Activated naive CD8-positive, alpha-beta T cell treated with anti-CD3 and anti-CD28 coated beads for 36 hours (primary cell): ENCODE data around the gene DUS2. TPM values are rescaled to one million over a fixed set of nuclear protein-coding genes. Genes with fewer than 3 reads are reported as not detected.
"Not testable (repeated sequence)": the region's sequence is repeated elsewhere in the genome, so short reads cannot be mapped to it uniquely, and the experiment has no call there.

Source experiments
- DNase-seq: peaks from one replicate; pipeline ENCODE4 v3.0.0; 2021
- H3K27ac Mint-ChIP-seq: one replicate; pipeline ENCODE4 v1.8.0; 2022; ENCODE audit warnings: mild to moderate bottlenecking, moderate library complexity, mixed read lengths
- H3K27me3 Mint-ChIP-seq: one replicate; pipeline ENCODE4 v1.8.0; 2022; ENCODE audit warnings: mild to moderate bottlenecking, mixed read lengths
- H3K36me3 Mint-ChIP-seq: one replicate; pipeline ENCODE4 v1.8.0; 2021; ENCODE audit warnings: mild to moderate bottlenecking, mixed read lengths
- H3K4me1 Mint-ChIP-seq: one replicate; pipeline ENCODE4 v1.8.0; 2021; ENCODE audit warnings: mixed read lengths
- H3K4me3 Mint-ChIP-seq: one replicate; pipeline ENCODE4 v1.8.0; 2022; ENCODE audit warnings: mild to moderate bottlenecking, moderate library complexity, mixed read lengths
- H3K9me3 Mint-ChIP-seq: one replicate; pipeline ENCODE4 v1.8.0; 2022; ENCODE audit warnings: mixed read lengths
- total RNA-seq, 2 experiments: library from RNA; stranded (reverse); gene quantifications; one replicate each; pipeline ENCODE4 v1.2.3, GENCODE V29; 2021

Gene DUS2
- total RNA-seq, 2 experiments from 2014 or later = 34.6 to 39.1 TPM

DNA sequence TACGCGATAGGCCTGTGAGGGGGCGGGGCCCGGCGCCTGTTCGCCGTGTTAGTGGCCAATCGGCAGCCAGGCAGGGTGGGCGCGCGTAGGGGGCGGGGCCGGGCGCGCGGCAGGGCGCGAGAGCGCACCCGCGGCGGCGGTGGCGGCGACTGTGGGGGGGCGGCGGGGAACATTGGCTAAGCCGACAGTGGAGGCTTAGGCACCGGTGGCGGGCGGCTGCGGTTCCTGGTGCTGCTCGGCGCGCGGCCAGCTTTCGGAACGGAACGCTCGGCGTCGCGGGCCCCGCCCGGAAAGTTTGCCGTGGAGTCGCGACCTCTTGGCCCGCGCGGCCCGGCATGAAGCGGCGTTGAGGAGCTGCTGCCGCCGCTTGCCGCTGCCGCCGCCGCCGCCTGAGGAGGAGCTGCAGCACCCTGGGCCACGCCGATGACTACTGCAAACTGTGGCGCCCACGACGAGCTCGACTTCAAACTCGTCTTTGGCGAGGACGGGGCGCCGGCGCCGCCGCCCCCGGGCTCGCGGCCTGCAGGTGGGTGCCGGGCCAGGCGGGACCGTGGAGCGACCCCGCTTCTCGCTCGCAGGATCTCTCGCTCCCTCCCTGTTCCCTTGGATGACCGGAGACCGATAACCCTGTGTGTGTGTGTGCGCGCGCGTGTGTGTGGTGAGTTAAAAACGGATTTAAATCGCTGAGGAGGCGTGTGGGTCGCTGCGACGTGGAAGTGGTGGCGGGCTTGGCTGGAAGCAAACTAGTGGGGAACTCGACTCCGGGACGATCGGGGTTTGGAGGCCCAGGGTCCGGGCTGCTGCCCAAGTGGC is 62.4 kb downstream of the DUS2 start, which contains the start of gene NFATC3:
Gene NFATC3, plus strand, starts transcription at position 112 of the 813 bp plus-strand sequence. Its CDS starts 312 bp downstream, at position 424.
- DNase-seq = peak; percentile 99
- Mint-ChIP-seq H3K27ac (peak within 1 kb of the TSS; percentile 96), H3K9me3 (no peaks in the 10 kb centered on the region), H3K4me3 (peak within 1 kb of the TSS; percentile 88), H3K27me3 (no peaks in the 10 kb centered on the region), H3K4me1 (peaks cover 57% of the 10 kb centered on the region), H3K36me3 (peaks cover 10% of the 10 kb centered on the region)

DNA sequence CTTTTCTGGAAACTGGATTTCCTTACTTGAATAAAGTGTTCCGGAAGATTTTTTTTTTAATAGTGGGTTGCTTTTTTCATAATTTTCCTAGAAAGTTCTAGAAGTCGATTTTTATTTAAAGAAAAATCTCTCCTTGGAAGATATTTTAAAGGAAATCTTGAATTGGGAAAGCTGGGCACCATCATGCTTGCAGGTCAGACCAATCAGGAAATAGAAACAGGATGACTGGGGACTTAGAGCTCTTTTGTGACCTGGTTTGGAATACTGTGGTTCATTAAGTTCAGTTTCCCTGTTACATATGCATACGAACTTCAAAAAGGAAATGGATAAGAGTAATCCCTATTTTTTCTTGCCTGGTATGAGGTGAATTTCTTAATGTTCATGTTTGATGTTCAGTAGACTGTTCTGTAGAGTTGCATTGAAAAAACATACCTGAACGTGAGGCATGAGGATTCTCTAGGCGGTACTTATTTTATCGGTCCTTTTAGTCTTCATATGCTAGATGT is 63.3 kb downstream of the DUS2 start:
- no peak for DNase-seq
- H3K36me3 Mint-ChIP-seq = peaks cover 5% of the 10 kb centered on the region
- peak overlapping the region; percentile 88 for H3K4me3 Mint-ChIP-seq
- H3K27ac Mint-ChIP-seq = peak overlapping the region; percentile 83
- H3K9me3 Mint-ChIP-seq = no peaks in the 10 kb centered on the region
- peaks cover 58% of the 10 kb centered on the region for H3K4me1 Mint-ChIP-seq
- no peaks in the 10 kb centered on the region for H3K27me3 Mint-ChIP-seq

DNA sequence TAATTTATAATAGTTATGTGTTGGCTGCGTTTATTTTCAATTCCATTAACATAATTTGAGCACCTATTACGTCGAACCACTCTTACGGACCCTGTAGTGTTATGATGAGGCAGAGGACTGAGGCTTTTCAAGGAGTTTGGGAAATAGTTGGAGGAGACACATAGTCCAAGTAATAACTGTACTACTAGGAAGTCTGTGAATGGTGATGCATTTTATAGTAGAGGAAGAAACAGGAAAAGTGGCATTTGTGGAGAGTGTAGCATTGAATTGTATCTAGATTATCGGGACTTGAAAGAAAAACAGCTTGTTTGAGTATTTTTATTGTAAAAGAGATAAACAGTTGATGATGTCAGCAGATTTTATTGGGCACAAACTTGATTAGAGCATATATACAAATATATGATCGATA is 63.8 kb downstream of the DUS2 start:
- peaks cover 58% of the 10 kb centered on the region for H3K4me1 Mint-ChIP-seq
- H3K9me3 Mint-ChIP-seq = no peaks in the 10 kb centered on the region
- H3K36me3 Mint-ChIP-seq = peaks cover 5% of the 10 kb centered on the region
- H3K27me3 Mint-ChIP-seq = no peaks in the 10 kb centered on the region
- no peak for DNase-seq
- peak overlapping the region; percentile 83 for H3K27ac Mint-ChIP-seq
- peak overlapping the region; percentile 88 for H3K4me3 Mint-ChIP-seq

DNA sequence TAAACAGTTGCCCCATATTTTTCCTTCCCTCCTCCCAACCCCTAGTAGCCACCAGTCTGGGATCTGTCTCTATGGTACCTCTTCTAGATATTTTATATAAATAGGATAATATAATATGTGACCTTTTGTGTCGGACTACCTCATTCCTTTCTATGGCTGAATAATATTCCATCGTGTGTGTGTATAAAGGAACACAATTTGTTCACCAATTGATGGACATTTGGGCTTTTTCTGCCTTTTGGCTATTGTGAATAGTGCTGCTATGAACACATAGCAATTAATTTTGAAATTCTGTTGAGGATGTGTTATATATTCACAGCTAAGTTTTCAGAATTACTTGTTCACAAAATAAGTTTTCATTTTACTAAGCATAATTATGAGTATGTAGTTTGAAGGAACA is 64.6 kb downstream of the DUS2 start:
- Mint-ChIP-seq H3K27ac (peak overlapping the region; percentile 65), H3K27me3 (no peaks in the 10 kb centered on the region), H3K4me1 (peaks cover 56% of the 10 kb centered on the region)

DNA sequence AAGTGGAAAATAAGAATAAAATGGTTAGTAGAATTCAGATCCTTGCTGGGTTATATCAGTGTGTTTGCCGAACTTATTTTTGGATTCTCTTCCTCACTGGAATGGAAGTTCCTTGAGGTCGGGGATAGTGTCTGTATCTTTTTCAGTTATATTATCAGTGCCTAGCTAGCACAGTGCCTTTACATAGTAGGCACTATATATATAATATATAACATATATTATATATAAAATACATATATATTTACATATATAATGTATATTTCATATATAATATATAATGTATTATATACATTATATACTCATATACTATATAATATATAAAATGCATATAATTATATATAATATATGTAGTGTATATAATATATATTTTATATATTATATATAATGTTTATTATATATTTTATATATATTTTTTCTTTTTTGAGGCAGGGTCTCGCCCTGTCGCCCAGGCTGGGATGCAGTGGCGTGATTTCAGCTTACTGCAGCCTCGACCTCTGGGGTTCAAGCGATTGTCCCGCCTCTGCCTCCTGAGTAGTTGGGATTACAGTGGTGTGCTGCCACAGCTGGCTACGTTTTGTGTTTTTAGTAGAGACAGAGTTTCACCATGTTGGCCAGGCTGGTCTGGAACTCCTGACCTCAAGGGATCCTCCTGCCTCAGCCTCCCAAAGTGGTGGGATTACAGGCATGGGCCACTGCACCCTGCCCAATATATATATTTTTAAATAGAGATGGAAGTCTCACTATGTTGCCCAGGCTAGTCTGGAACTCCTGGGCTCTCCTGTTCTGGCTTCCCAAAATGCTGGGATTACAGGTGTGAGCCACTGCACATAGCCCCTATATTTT is 65.3 kb downstream of the DUS2 start:
- Mint-ChIP-seq H3K9me3 (no peaks in the 10 kb centered on the region), H3K27ac (peak overlapping the region; percentile 83), H3K27me3 (no peaks in the 10 kb centered on the region), H3K4me1 (peaks cover 58% of the 10 kb centered on the region), H3K4me3 (peak overlapping the region; percentile 88), H3K36me3 (peaks cover 5% of the 10 kb centered on the region)
- no peak for DNase-seq

More for the DNA sequence above, 64.6 kb downstream of the DUS2 start:
- Mint-ChIP-seq H3K9me3 (no peaks in the 10 kb centered on the region), H3K36me3 (peaks cover 5% of the 10 kb centered on the region), H3K4me3 (peak overlapping the region; percentile 88)
- no peak for DNase-seq

DNA sequence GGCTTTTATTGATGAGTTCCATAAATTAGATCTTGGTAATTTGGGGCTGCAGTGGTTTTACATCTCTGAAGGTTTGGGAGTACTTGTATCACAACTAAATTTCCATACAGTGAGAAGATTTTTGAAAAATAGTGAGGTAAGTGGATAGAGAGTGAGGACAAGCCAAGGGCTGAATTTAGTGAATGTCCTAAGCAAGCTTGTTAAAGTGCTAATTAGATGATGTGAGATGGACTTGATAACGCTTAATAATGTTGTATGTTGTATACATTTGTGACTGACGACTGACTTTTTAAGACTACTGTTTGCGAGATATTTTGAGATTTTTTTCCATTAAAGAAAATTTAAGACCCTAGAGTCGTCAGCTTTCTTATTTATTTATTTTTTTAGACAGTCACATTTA is 66.0 kb downstream of the DUS2 start:
- H3K4me3 Mint-ChIP-seq = peak overlapping the region; percentile 76
- peaks cover 58% of the 10 kb centered on the region for H3K4me1 Mint-ChIP-seq
- H3K27ac Mint-ChIP-seq = peak overlapping the region; percentile 83
- no peaks in the 10 kb centered on the region for H3K27me3 Mint-ChIP-seq
- no peaks in the 10 kb centered on the region for H3K9me3 Mint-ChIP-seq
- H3K36me3 Mint-ChIP-seq = peaks cover 5% of the 10 kb centered on the region
- DNase-seq = no peak

DNA sequence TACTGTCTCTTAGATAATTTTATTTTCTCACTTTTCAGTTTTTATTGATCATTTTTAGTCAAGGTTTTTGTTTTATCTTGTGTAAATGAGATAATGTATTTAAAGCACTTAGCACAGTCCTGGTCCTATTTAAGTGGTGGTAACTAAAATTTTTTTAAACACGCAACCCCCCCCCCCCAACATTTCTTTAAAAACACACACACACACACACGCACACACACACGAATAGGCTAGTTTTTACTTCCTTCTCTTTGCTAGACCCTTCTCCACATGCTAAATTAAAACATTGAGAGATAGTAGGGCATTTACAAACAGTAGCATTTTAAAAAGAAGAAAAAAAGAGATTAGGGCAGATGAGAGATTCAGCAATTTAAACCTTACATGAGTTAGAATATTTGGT is 67.0 kb downstream of the DUS2 start:
- Mint-ChIP-seq H3K4me3 (peak overlapping the region; percentile 77), H3K27ac (peak overlapping the region; percentile 83), H3K36me3 (peaks cover 7% of the 10 kb centered on the region), H3K27me3 (no peaks in the 10 kb centered on the region), H3K9me3 (no peaks in the 10 kb centered on the region), H3K4me1 (peaks cover 64% of the 10 kb centered on the region)
- no peak for DNase-seq

DNA sequence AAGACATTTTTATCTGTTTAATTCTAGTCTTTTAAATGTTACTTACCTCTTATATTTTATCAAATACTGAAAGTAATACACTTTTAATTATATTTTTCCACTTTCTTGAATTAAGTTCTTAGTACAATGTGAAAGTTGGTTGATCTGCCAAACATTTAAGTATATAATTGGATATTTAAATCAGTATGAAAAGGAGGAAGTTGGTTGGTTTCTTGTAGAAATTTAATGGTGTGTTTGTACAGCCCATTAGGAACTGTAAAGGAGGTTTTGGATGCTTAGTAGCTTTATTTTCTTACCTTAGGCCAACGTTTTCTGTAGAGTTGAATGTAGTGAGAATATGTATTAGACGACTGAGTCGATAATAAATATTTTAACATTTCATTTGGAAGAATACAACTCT is 67.4 kb downstream of the DUS2 start:
- Mint-ChIP-seq H3K4me1 (peaks cover 67% of the 10 kb centered on the region), H3K27ac (peak overlapping the region; percentile 83), H3K36me3 (peaks cover 9% of the 10 kb centered on the region), H3K9me3 (no peaks in the 10 kb centered on the region), H3K4me3 (peak overlapping the region; percentile 77), H3K27me3 (no peaks in the 10 kb centered on the region)
- DNase-seq = no peak

DNA sequence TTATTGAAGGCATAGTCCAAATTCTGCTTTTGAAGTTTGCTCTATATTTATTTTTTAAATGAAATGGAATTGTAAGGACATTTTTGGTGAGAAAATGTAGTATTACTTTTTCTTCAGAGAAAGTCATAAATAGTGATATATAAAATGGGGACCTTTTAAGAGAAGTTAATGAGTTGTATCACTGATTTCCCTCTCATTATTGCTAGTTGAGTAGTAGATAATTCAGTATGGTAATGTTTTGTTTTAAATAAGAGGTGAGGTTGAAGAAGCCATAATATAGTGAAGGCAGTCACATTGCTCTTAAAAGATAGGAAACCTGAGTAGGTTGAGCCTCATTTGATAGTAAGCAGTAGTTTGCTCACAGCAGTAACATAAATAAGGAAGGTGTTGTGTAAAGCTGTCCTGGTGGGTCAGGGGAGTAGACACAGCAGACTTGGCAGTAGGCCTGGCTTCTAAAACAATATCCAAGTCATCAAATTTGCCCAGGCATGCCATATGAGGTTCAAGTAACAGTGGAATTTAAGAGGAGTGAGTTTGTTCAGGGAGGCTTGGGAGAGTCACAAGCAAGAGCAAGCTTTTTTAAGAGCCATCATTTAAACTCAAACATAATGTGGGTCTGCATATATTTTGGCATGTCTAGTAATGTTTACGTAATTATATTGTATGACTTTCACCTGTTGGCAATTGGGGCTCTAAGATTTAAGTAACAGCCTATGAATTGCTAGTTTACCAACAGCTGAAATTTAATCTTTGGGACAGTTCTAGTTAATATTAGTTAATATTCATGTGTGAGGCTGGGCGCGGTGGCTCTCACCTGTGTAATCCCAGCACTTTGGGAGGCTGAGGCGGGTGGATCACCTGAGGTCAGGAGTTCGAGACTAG is 68.5 kb downstream of the DUS2 start:
- Mint-ChIP-seq H3K36me3 (peaks cover 11% of the 10 kb centered on the region), H3K9me3 (no peaks in the 10 kb centered on the region), H3K27me3 (no peaks in the 10 kb centered on the region), H3K27ac (peak overlapping the region; percentile 89), H3K4me1 (peaks cover 75% of the 10 kb centered on the region), H3K4me3 (no peak overlapping the region)
- DNase-seq = no peak

DNA sequence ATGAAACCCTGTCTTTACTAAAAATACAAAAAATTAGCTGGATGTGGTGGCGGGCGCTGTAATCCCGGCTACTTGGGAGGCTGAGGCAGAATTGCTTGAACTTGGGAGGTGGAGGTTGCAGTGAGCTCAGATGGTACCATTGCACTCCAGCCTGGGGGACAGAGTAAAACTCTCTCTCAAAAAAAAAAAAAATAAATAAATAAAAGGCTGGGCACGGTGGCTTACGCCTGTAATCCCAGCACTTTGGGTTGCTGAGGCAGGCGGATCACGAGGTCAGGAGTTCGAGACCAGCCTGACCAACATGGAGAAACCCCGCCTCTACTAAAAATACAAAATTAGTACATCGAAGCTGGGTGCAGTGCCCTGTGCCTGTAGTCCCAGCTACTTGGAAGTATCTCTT is 69.2 kb downstream of the DUS2 start:
- Mint-ChIP-seq H3K36me3 (peaks cover 11% of the 10 kb centered on the region), H3K27ac (peak overlapping the region; percentile 89), H3K4me1 (peaks cover 82% of the 10 kb centered on the region)
- not testable (repeated sequence) for H3K9me3 Mint-ChIP-seq, H3K4me3 Mint-ChIP-seq, DNase-seq, H3K27me3 Mint-ChIP-seq

DNA sequence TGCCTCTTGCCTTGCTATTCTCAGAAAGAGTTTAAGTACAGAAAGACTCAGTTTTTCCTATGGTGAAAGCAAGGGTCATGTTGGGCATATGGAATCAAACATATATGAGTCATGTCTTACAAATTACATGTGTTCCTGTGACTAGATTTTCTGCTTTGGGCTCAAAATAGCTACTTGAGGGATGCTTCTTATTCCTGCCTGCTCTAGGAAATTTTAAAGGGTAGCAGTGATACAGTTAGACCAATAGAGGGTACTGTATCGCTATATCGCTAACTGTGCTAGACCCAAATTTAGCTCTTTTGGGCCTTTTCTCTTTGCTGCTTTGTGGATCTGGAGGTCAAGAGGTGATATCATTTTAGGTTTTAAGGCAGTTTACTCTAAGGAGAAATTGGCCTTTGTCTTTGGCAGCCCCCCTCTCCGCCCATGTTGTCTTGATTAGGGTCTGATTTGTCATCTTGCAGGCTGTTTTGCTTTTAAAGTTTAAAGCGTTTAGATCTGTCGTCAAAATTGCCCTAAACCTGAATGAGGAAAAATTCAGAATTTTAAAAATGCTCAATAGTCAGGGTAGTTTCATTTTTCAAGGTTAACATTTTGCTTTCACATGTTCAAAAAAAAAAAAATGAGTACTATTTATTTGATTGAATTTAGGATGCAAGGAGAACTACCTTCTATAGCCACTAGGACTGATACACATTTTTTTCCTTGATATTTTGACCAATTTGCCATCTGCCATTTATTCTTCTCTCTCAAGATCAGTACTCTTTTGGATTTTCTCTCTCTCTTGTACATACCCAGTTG is 70.9 kb downstream of the DUS2 start:
- H3K27ac Mint-ChIP-seq = peak overlapping the region; percentile 86
- peaks cover 86% of the 10 kb centered on the region for H3K4me1 Mint-ChIP-seq
- no peaks in the 10 kb centered on the region for H3K9me3 Mint-ChIP-seq
- H3K36me3 Mint-ChIP-seq = peaks cover 18% of the 10 kb centered on the region
- no peak for DNase-seq
- peak overlapping the region; percentile 42 for H3K4me3 Mint-ChIP-seq
- H3K27me3 Mint-ChIP-seq = no peaks in the 10 kb centered on the region

DNA sequence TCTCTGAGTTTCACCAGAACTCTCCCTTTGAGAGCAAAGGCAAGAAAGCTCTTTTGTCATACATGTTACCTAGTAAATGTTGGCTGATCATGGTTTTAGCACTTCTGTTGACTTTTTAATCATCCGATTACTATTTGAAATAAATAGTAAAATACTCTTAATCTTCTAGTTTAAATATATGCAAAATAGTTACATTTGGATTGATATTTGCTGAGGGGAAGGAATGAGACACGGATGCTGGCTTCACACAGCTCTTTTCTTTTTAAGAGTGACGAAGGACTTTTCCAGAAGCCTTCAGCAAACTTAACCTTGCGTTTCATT is 71.5 kb downstream of the DUS2 start:
- no peak for DNase-seq
- no peaks in the 10 kb centered on the region for H3K27me3 Mint-ChIP-seq
- H3K36me3 Mint-ChIP-seq = peaks cover 19% of the 10 kb centered on the region
- H3K4me3 Mint-ChIP-seq = peak overlapping the region; percentile 42
- H3K4me1 Mint-ChIP-seq = peaks cover 82% of the 10 kb centered on the region
- H3K27ac Mint-ChIP-seq = peak overlapping the region; percentile 86
- no peaks in the 10 kb centered on the region for H3K9me3 Mint-ChIP-seq

DNA sequence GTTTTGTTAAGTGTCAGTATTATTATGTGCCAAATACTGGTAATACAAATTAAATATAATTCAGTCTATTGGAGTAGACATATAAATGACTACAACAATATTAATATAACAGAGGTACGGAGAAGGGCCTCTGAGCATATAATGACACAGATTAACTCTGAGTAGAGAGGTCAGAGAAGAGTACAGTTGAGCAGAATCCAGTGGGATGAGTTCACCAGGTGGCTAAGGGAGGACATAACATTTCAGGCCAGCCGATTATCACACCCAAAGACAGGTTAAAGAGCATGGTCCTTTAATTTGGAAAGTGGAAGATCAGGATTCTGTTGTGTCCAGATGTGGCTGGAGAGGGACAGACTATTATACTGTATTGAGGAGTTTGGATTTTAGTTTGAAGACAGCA is 73.4 kb downstream of the DUS2 start:
- no peak for DNase-seq
- Mint-ChIP-seq H3K27me3 (no peaks in the 10 kb centered on the region), H3K27ac (peak overlapping the region; percentile 11), H3K36me3 (peaks cover 23% of the 10 kb centered on the region), H3K4me1 (peaks cover 79% of the 10 kb centered on the region), H3K4me3 (no peak overlapping the region), H3K9me3 (no peaks in the 10 kb centered on the region)

DNA sequence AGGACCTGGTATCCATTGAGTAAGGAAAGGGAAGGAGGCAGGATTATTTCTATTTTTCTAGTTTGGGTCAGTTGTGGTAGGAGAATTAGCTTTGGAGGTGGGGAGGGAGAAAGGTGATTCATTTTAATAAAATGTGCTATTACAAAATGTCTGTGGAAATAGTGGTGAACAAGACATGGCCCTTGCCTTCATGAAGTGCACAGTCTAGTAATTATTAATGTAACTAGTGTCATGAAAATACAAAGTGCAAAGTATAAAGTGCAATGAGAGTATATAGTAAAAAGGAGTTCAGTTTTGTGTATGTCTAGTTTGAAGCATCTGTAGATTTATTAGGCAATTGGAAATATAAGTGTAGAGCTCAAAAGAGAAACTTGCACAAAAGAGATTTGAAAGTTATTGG is 74.0 kb downstream of the DUS2 start:
- Mint-ChIP-seq H3K36me3 (peaks cover 27% of the 10 kb centered on the region), H3K27ac (peak overlapping the region; percentile 11), H3K27me3 (no peaks in the 10 kb centered on the region), H3K4me1 (peaks cover 76% of the 10 kb centered on the region), H3K4me3 (no peak overlapping the region), H3K9me3 (no peaks in the 10 kb centered on the region)
- DNase-seq = no peak
